ENCODE measurements around the gene DVL1.

Gene DVL1

DNA sequence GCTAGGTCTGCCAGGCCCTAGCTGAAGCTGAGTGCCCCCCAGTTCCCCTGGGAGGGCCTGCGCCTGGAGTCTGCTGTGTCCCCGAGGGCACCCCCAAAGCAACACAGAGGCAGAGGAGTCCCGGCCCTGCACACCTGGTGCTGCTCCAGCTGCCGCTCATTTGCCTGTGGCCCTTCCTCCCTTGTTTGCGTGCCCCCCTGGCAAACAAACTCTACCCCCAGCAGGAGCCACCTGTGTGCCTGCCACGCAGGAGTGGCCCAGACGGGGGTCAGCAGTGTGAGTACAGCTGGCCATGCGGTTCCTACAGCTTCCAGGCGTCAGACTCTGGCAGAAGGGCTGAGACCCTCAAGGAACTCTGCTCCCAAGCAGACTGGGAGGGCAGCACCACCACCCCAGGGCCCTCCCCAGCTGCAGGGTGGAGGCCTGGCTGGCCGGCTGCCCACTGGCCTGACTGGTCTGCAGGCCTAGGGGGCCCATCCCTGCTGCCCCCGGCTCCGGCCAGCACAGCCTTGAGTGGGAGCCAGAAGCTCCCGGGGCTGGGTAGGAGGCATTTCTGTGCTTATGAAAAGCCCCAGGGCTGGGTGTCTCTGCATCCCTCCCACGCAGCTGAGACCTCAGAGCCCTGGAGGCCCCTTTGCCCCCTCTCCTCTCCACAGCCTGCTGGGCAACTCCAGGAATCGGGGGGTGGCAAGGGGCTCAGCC is 18.7 kb downstream of the DVL1 start:
- TF ChIP-seq CREB1 (IDR thresholded peaks at IDR 0.05; ENCODE audit: low read depth) (no peak), TCF12 (IDR thresholded peaks at IDR 0.05; ENCODE audit: low read depth) (0 out of 2 replicates have a peak, but pooled peaks have one; percentile 10), TAF1 (IDR thresholded peaks at IDR 0.05; ENCODE audit: low read depth) (no peak), CEBPB (IDR thresholded peaks at IDR 0.05) (no peak), FOXM1 (IDR thresholded peaks at IDR 0.05; ENCODE audit: borderline replicate concordance, low read depth) (no peak), ZBTB7A (IDR thresholded peaks at IDR 0.05; ENCODE audit: low read depth) (no peak)
- TF ChIP-seq, protein P1, sequence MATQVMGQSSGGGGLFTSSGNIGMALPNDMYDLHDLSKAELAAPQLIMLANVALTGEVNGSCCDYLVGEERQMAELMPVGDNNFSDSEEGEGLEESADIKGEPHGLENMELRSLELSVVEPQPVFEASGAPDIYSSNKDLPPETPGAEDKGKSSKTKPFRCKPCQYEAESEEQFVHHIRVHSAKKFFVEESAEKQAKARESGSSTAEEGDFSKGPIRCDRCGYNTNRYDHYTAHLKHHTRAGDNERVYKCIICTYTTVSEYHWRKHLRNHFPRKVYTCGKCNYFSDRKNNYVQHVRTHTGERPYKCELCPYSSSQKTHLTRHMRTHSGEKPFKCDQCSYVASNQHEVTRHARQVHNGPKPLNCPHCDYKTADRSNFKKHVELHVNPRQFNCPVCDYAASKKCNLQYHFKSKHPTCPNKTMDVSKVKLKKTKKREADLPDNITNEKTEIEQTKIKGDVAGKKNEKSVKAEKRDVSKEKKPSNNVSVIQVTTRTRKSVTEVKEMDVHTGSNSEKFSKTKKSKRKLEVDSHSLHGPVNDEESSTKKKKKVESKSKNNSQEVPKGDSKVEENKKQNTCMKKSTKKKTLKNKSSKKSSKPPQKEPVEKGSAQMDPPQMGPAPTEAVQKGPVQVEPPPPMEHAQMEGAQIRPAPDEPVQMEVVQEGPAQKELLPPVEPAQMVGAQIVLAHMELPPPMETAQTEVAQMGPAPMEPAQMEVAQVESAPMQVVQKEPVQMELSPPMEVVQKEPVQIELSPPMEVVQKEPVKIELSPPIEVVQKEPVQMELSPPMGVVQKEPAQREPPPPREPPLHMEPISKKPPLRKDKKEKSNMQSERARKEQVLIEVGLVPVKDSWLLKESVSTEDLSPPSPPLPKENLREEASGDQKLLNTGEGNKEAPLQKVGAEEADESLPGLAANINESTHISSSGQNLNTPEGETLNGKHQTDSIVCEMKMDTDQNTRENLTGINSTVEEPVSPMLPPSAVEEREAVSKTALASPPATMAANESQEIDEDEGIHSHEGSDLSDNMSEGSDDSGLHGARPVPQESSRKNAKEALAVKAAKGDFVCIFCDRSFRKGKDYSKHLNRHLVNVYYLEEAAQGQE (IDR thresholded peaks at IDR 0.05; ENCODE audit: low read depth) = no peak

DNA sequence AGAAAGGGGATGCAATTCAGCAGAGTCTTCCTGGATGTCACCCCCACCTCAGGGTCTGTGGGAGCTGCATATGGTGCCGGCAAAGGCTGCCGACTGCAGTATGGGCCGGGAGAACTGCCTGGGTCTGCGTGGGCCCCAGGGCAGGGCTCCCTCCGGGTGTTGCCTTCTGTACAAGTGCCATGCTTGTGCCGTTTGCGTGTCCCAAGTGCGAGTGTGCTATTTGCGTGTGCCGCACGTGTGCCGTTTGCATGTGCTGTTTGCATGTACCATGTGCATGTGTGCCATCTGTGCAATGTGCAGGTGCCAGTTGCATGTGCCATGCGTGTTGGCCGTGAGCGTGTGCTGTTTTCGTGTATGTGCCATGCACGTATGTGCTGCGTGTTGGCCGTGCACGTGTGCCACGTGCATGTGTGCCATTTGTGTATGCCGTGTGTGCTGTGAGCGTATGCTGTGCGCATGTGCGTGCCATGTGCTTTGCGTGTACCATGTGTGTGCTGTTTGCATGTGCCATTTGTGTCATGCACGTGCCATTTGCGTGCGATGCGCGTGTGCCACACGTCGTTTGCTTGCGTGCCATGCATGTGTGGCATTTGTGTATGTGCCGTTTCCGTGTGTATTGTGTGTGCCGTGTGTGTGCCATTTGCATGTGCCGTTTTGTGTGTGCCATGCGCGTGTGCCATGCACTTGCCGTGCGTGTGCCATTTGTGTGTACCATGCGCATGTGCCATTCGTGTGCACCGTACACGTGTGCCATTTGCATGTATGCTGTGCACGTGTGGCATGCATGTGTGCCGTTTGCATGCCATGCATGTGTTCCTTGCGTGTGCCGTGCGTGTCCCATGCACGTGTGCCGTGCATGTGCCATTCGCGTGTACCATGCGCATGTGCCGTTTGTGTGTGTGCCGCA is 19.7 kb downstream of the DVL1 start:
- TF ChIP-seq EP300 (IDR thresholded peaks at IDR 0.05; ENCODE audit: borderline replicate concordance) (no peak), ZBTB7A (IDR thresholded peaks at IDR 0.05; ENCODE audit: low read depth) (no peak), CEBPB (IDR thresholded peaks at IDR 0.05) (no peak), TAF1 (IDR thresholded peaks at IDR 0.05; ENCODE audit: low read depth) (no peak), TCF12 (IDR thresholded peaks at IDR 0.05; ENCODE audit: low read depth) (no peak), FOXM1 (IDR thresholded peaks at IDR 0.05; ENCODE audit: borderline replicate concordance, low read depth) (no peak)
- TF ChIP-seq, protein P1 (IDR thresholded peaks at IDR 0.05; ENCODE audit: low read depth) = no peak

GRCh38 chr1:1328254-1328653 is 21.0 kb downstream of the DVL1 start:
- TF ChIP-seq, protein P1 (IDR thresholded peaks at IDR 0.05; ENCODE audit: low read depth) = no peak
- TF ChIP-seq RAD21 (IDR thresholded peaks at IDR 0.05; ENCODE audit: low read depth) (no peak), USF1 (IDR thresholded peaks at IDR 0.05) (no peak), ZBTB7A (IDR thresholded peaks at IDR 0.05; ENCODE audit: low read depth) (no peak), EP300 (IDR thresholded peaks at IDR 0.05; ENCODE audit: borderline replicate concordance) (no peak), TAF1 (IDR thresholded peaks at IDR 0.05; ENCODE audit: low read depth) (no peak), EGR1 (IDR thresholded peaks at IDR 0.05) (no peak), FOXM1 (IDR thresholded peaks at IDR 0.05; ENCODE audit: borderline replicate concordance, low read depth) (no peak)

DNA sequence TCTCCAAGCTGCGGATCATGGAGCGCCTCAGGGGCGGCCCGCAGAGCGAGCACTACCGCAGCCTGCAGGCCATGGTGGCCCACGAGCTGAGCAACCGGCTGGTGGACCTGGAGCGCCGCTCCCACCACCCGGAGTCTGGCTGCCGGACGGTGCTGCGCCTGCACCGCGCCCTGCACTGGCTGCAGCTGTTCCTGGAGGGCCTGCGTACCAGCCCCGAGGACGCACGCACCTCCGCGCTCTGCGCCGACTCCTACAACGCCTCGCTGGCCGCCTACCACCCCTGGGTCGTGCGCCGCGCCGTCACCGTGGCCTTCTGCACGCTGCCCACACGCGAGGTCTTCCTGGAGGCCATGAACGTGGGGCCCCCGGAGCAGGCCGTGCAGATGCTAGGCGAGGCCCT is 21.9 kb downstream of the DVL1 start:
- no peak for TF ChIP-seq EGR1 (IDR thresholded peaks at IDR 0.05)
- no peak for TF ChIP-seq USF1 (IDR thresholded peaks at IDR 0.05)
- TF ChIP-seq TAF1 (IDR thresholded peaks at IDR 0.05; ENCODE audit: low read depth) = no peak
- no peak for TF ChIP-seq CREB1 (IDR thresholded peaks at IDR 0.05; ENCODE audit: low read depth)
- TF ChIP-seq FOXM1 (IDR thresholded peaks at IDR 0.05; ENCODE audit: borderline replicate concordance, low read depth) = no peak
- TF ChIP-seq EP300 (IDR thresholded peaks at IDR 0.05; ENCODE audit: borderline replicate concordance) = no peak

DNA sequence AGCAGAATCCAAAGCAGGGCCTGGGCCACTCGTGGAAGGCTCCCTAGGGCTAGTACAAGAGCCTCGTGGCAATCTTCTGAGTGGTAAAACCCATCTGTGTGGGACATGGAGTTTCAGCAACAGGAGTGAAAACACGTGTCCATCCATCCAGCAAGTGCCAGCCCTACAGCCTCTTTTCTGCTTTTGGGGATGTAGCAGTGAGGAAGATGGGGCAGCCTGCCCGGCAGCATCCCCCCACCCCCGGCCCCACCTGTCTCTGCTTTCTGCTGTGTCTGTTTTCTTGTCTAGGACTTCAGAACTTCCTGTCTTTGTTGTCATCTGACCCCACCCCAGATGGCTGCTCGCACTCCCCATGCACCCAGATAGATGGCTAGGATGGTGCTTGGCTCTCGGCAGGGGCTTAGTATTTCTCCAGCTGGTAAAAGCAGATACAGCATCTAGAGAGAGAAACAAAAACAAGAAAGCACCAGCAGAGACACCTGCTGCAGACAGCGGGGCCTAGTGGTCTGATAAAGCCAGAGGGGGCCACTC is 23.1 kb downstream of the DVL1 start:
- TF ChIP-seq, protein P1 (IDR thresholded peaks at IDR 0.05; ENCODE audit: low read depth) = no peak
- no peak for TF ChIP-seq CEBPB (IDR thresholded peaks at IDR 0.05)
- TF ChIP-seq EP300 (IDR thresholded peaks at IDR 0.05; ENCODE audit: borderline replicate concordance) = no peak
- TF ChIP-seq YY1 (IDR thresholded peaks at IDR 0.05; ENCODE audit: low read depth) = no peak
- TF ChIP-seq EGR1 (IDR thresholded peaks at IDR 0.05) = no peak

All from Ishikawa (cell line).